Measurements from ENCODE around the gene TAGLN.

DNA sequence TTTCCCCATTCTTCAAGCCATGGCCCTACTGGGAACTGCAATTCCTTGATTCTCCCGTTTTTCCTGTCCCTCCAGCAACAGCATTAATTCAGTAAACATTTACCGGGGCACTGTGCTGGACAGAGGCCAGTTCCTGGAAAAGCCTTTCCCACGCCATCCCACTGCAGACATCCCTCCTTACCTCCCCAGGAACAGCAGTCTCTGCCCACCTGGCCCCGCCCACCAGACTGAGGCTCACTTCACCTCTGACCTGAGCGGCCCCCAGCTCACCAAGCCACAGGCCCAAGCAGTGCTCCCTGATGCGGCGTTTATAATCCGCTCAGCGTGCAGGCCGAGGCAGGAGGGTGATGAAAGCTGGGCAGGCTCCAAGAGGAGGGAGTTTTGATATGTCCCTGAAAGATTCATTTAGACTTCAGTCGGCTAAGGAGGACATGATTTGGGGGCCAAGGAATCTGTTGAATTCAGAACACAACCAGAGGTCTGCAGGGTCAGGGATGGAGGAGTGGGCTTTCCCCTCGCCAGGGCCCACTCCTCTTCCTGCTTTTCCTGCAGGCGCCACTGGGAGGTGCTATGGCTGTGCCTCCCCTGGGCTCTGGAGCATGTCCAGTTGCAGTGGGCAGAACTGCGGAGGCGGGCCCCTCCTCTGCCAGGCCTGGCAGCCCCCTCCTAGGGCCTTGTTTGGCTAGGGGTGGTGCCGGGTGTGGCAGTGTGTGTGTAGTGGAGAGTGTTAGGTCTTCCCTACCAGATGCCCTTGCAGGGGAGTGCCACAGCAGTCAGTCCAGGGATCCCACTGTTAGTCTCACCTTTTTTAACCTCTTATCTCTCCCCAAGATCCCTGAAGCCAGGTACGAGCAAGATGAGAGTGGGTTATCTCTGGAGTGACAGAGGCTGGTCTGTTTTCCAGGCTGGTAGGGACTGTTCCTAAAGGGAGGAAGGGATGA is 1.4 kb upstream of the TAGLN start:
- TF ChIP-seq, protein P1, sequence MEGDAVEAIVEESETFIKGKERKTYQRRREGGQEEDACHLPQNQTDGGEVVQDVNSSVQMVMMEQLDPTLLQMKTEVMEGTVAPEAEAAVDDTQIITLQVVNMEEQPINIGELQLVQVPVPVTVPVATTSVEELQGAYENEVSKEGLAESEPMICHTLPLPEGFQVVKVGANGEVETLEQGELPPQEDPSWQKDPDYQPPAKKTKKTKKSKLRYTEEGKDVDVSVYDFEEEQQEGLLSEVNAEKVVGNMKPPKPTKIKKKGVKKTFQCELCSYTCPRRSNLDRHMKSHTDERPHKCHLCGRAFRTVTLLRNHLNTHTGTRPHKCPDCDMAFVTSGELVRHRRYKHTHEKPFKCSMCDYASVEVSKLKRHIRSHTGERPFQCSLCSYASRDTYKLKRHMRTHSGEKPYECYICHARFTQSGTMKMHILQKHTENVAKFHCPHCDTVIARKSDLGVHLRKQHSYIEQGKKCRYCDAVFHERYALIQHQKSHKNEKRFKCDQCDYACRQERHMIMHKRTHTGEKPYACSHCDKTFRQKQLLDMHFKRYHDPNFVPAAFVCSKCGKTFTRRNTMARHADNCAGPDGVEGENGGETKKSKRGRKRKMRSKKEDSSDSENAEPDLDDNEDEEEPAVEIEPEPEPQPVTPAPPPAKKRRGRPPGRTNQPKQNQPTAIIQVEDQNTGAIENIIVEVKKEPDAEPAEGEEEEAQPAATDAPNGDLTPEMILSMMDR (conservative IDR thresholded peaks at IDR 0.05 in 1 of 2, IDR thresholded peaks at IDR 0.05 in 1 of 2; ENCODE audit: low read depth in 1 of 2, low read length in 2 of 2), result peak; percentile 53 to 58
- no peak for TF ChIP-seq EZH2 (IDR thresholded peaks at IDR 0.05; ENCODE audit: low read length, missing control alignments)

All from fibroblast of lung (primary cell).